Naive thymus-derived CD8-positive, alpha-beta T cell (primary cell): Measurements from ENCODE around the gene UBASH3B. TPM values are rescaled to one million over a fixed set of nuclear protein-coding genes. Genes with fewer than 3 reads are reported as not detected.
A peak's percentile ranks its signal among the peaks of the same experiment; 100 is the strongest.

ENCODE experiments used
- ATAC-seq, 2 donors: fragments of 150-1000 bp; cut with Tn5 transposase in 1 of 2; sonication (Bioruptor Pico), chemical (Tn5 transposase) in 1 of 2; 1 replicate in 1 of 2; 2 replicates in 1 of 2; pipeline ENCODE4 v1.10.0; 2021; ENCODE audit warnings: mild to moderate bottlenecking in 2 of 2, moderate library complexity in 2 of 2
- POLR2A ChIA-PET: fragments of 350-600 bp; sonication (Branson Sonifier 250); formaldehyde crosslinking; loops from one replicate; lab custom pipeline; 2021; ENCODE audit warnings: antibody characterized with exemption; lab: Charles Lee
- DNase-seq, 10 donors: peaks; one replicate each; pipeline versions ENCODE4 v3.0.0 to v3.0.0-alpha.2; 2020 to 2022
- H3K27ac Mint-ChIP-seq, 10 donors: one replicate each; pipeline ENCODE4 v1.8.0; 2020 to 2022; ENCODE audit warnings: mild to moderate bottlenecking in 10 of 10, mixed read lengths in 10 of 10, moderate library complexity in 4 of 10, inconsistent platforms in 1 of 10
- H3K27me3 Mint-ChIP-seq, 5 donors: one replicate each; pipeline ENCODE4 v1.8.0; 2021 to 2022; ENCODE audit warnings: mixed read lengths in 5 of 5
- H3K36me3 Mint-ChIP-seq, 3 donors: one replicate each; pipeline ENCODE4 v1.8.0; 2020 to 2022; ENCODE audit warnings: mixed read lengths in 3 of 3, mild to moderate bottlenecking in 2 of 3, inconsistent platforms in 1 of 3
- H3K4me1 Mint-ChIP-seq, 4 donors: one replicate each; pipeline ENCODE4 v1.8.0; 2021 to 2022; ENCODE audit warnings: mixed read lengths in 4 of 4
- H3K4me3 Mint-ChIP-seq, 10 donors: one replicate each; pipeline ENCODE4 v1.8.0; 2020 to 2022; ENCODE audit warnings: mild to moderate bottlenecking in 10 of 10, mixed read lengths in 10 of 10, moderate library complexity in 6 of 10, inconsistent platforms in 1 of 10
- H3K9me3 Mint-ChIP-seq, 9 donors: one replicate each; pipeline ENCODE4 v1.8.0; 2020 to 2022; ENCODE audit warnings: mixed read lengths in 9 of 9, mild to moderate bottlenecking in 3 of 9, inconsistent platforms in 1 of 9, moderate library complexity in 1 of 9
- polyA plus RNA-seq, 3 donors: library from polyadenylated mRNA; unstranded; fragments of 300-500 nt; fragmentation: Illumina TruSeq; gene quantifications; one replicate each; pipeline ENCODE4 v1.2.3, GENCODE V29; 2021
- total RNA-seq, 8 experiments: library from RNA in 2 of 8; stranded (reverse) in 2 of 8; gene quantifications; one replicate each; pipeline ENCODE4 v1.2.3 and lab custom pipeline; 2021 to 2026

UBASH3B gene
- total and polyA plus RNA-seq, 5 experiments from 2014 or later, result 6.8 to 35.2 (median 12.8) TPM

DNA sequence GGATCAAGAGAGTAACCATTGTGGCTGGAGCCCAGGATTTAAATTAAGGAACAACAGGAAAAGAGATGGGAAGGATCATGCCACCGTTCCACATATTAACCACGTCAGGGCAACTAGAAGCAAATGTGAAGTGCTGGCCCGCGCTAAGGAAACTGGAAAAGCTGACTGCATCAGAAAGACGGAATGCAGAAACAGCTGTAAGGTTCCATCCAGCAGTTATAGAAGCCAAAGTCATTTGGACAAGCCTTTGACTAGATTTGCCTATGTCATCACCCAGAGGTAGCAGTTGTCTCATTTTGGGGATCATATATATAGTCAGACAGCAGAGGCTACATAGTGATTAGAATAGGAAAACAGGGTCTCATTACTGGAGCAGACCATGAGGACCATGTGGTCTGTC, 139.8 kb downstream of the UBASH3B start:
- H3K4me3 Mint-ChIP-seq, result no peak overlapping the region
- ATAC-seq, result no peak
- H3K9me3 Mint-ChIP-seq, result no peaks in the 10 kb centered on the region
- POLR2A ChIA-PET, result interaction anchor here (0.6 to 4.2 kb wide), 3 partner anchors 48 to 125 kb away, joined by 3 to 24 read pairs (median 4); no protein-coding TSS in a partner anchor
- peak overlapping the region in 2 of 10 donors; percentile 1 to 2 for H3K27ac Mint-ChIP-seq
- H3K27me3 Mint-ChIP-seq, result no peaks in the 10 kb centered on the region
- no peak for DNase-seq
- H3K4me1 Mint-ChIP-seq, result peaks cover 0 to 8% (median 7%) of the 10 kb centered on the region in 4 donors
- H3K36me3 Mint-ChIP-seq, result peaks cover 5 to 86% (median 29%) of the 10 kb centered on the region in 3 donors

DNA sequence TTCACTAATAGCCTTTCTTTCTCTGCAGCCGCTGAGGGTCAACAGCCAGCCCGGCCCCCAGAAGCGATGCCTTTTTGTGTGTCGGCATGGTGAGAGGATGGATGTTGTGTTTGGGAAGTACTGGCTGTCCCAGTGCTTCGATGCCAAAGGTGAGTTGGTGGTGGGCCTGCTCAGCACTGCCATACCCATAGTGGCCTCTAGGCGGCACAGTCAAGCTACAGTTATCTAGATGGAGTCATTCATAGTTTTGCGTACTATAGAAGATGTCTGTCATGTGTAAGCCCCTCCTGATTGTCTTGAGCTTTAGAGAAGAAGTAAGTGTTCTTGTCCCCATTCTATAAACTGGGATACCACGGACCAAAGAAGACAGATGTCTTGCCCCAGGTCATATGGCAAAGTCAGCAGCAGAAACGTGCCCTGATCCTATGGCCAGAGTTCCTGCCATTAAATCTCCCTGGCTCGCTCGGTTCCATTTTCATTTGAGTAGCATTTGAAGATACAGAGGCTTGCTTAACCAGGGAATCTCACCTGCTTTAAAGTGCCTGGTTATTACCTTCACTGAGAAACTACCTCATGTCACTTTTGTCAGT, 140.7 kb downstream of the UBASH3B start:
- POLR2A ChIA-PET, result interaction anchor here (1.0 to 4.2 kb wide), 5 partner anchors 47 to 264 kb away, joined by 4 to 24 read pairs (median 5); no protein-coding TSS in a partner anchor
- Mint-ChIP-seq H3K4me1 (peaks cover 0 to 8% (median 7%) of the 10 kb centered on the region in 4 donors), H3K36me3 (peaks cover 5 to 87% (median 29%) of the 10 kb centered on the region in 3 donors), H3K27me3 (no peaks in the 10 kb centered on the region), H3K9me3 (no peaks in the 10 kb centered on the region), H3K27ac (peak overlapping the region in 5 of 10 donors; percentile 22 to 69 (median 40)), H3K4me3 (no peak overlapping the region)
- DNase-seq, result peak; percentile 53 to 85 (median 71)
- ATAC-seq, result peak; percentile 96 to 99

DNA sequence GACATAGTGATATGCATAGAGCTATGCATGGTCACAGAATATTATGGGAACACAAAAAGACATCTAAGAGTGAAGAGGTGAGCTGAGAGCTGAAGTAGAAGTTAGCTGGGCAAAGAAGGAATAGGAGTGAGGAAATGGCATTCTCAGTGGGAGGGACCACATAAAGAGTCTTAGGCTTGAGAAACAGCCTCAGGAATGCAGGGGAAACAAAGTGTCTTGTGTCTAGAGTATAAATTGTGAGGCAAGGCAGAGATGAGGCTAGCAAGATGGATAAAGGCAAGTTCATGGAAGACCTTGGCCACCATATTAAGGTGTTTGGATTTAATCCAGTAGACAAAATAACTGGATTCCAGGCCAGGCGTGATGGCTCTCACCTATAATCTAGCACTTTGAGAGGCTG, 142.1 kb downstream of the UBASH3B start:
- POLR2A ChIA-PET, result interaction anchor here (4.2 kb wide), 1 partner anchor 55 kb away, joined by 24 read pairs; no protein-coding TSS in a partner anchor
- ATAC-seq, result no peak
- DNase-seq, result no peak
- Mint-ChIP-seq H3K9me3 (no peaks in the 10 kb centered on the region), H3K27ac (peak overlapping the region in 1 of 10 donors; percentile 16), H3K4me3 (no peak overlapping the region), H3K36me3 (peaks cover 5 to 87% (median 32%) of the 10 kb centered on the region in 3 donors), H3K4me1 (peaks cover 4 to 10% (median 7%) of the 10 kb centered on the region in 4 donors), H3K27me3 (no peaks in the 10 kb centered on the region)

DNA sequence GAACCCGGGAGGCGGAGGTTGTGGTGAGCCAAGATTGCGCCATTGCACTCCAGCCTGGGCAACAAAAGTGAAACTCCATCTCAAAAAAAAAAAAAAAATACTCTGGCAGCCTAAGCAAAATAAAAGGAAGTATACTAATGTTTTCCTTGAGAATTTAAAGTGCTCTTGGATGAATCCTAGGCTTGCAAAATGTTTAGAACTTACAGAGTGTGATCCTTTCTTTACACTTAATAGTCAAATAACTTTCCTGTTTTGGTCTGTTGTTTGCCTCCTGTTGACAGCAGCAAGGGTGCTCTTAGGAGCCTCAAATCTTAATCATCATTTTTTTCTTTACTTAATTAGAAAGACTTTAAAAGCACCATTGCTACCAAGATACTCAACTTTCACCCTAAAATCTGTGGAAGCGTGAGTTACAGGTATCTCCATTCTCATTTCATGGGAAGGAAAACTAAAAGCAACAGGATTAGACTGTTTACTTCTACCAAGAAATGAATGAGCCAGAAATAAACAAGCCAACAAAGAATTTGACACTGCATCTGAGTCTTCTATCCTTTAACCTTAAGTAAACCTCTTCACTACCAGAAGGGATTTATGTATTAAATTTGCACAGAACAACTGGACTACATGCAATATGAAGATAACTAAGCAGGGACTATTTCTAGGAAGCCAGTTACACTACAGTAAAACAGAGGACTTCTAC, 144.0 kb downstream of the UBASH3B start:
- POLR2A ChIA-PET, result interaction anchor here (0.6 kb wide), 1 partner anchor 53 kb away, joined by 3 read pairs; no protein-coding TSS in a partner anchor
- Mint-ChIP-seq H3K27me3 (no peaks in the 10 kb centered on the region), H3K9me3 (no peaks in the 10 kb centered on the region), H3K4me1 (peaks cover 16 to 28% (median 21%) of the 10 kb centered on the region in 4 donors), H3K4me3 (no peak overlapping the region), H3K27ac (no peak overlapping the region), H3K36me3 (peaks cover 5 to 88% (median 34%) of the 10 kb centered on the region in 3 donors)
- no peak for ATAC-seq
- no peak for DNase-seq

DNA sequence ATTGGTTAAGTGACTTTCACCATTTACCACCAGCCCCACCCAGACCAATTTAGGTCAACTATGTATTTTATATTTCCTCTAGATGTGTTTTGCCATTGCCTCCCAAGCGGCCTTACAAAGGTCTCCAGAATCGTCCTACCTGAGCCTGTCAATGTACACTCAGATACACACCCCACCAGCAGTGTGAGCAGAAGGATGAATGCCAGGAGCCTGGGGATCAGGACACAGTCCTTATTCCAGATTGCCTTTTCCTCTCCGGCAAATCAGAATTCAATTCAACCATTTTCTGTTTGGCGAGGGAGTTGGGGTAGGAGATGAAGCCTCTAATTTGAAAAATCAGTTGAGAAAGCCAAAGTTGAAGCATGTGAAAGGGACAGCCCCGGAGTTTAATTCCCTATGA, 147.4 kb downstream of the UBASH3B start:
- peaks cover 14 to 37% (median 31%) of the 10 kb centered on the region in 4 donors for H3K4me1 Mint-ChIP-seq
- ATAC-seq, result no peak
- POLR2A ChIA-PET, result no interaction called here
- no peak for DNase-seq
- peak overlapping the region in 4 of 10 donors; percentile 24 to 82 (median 65) for H3K27ac Mint-ChIP-seq
- H3K9me3 Mint-ChIP-seq, result no peaks in the 10 kb centered on the region
- peak overlapping the region in 1 of 10 donors; percentile 1 for H3K4me3 Mint-ChIP-seq
- H3K36me3 Mint-ChIP-seq, result peaks cover 4 to 75% (median 20%) of the 10 kb centered on the region in 3 donors
- H3K27me3 Mint-ChIP-seq, result no peaks in the 10 kb centered on the region

DNA sequence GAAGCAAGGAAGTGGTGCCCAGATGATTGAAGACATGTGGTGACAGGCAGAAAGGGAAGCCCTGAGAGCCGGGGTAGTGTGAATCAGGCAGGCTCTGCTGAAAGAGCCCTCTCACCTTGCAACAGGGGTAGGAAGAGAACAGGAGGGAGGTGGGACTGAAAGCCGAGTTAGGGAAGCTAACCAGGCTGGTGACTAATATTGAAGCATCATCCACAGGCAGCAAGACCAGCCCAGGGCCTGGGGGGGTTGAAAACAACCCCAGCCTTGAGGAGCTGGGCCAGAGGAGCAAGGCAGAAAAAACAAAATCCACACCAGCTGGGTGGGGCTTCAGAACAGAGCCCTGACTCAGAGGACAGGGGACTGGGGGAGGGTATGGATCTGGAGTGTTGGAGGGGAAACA, 147.8 kb downstream of the UBASH3B start:
- Mint-ChIP-seq H3K27me3 (no peaks in the 10 kb centered on the region), H3K36me3 (peaks cover 4 to 75% (median 18%) of the 10 kb centered on the region in 3 donors), H3K4me1 (peaks cover 15 to 42% (median 35%) of the 10 kb centered on the region in 4 donors), H3K9me3 (no peaks in the 10 kb centered on the region), H3K27ac (peak overlapping the region in 9 of 10 donors; percentile 5 to 82 (median 29)), H3K4me3 (no peak overlapping the region)
- ATAC-seq, result no peak
- POLR2A ChIA-PET, result no interaction called here
- DNase-seq, result no peak

DNA sequence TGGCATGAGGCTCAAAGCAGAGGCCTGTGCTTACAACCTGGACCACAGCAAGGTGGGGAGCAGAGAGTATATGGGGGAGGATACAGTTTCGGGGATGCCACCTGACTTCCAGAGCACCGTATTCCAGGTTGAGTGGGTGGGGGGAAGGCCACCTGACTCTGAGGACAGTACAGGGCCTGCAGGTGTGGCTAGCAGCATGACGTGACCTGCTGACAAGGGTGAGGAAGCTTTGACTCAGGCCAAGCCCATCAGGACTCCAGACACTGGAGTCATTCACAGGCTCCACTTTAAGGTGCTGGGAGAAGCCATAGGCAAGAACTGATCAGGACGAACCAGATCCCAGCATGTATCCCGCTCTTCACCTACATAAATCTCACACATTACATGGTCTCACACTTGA, 148.2 kb downstream of the UBASH3B start:
- DNase-seq, result no peak
- Mint-ChIP-seq H3K36me3 (peaks cover 4 to 76% (median 20%) of the 10 kb centered on the region in 3 donors), H3K4me3 (no peak overlapping the region), H3K27me3 (no peaks in the 10 kb centered on the region), H3K4me1 (peaks cover 17 to 46% (median 39%) of the 10 kb centered on the region in 4 donors), H3K9me3 (no peaks in the 10 kb centered on the region), H3K27ac (peak overlapping the region in 9 of 10 donors; percentile 19 to 82 (median 64))
- POLR2A ChIA-PET, result no interaction called here
- ATAC-seq, result no peak

DNA sequence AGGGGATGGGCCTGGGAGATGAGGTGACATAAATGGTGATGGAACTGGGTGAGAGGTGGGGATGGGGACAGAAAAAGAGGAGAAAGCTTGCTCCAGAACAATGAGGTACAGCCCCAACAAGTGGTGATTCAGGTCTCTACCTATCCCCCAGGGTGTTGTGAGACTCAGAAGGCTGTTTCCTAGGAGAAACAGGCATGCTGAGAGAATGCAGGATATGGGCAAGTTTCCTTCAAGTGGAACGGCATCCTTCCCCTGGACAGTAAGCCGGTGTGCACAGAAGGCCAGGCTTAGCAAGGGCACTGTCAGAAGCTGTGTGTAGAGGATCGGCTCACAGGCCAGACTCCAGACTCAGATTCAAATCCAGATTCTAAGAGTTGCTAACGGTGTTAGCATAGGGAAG, 148.6 kb downstream of the UBASH3B start:
- no peaks in the 10 kb centered on the region for H3K27me3 Mint-ChIP-seq
- no peak overlapping the region for H3K4me3 Mint-ChIP-seq
- POLR2A ChIA-PET, result no interaction called here
- DNase-seq (no peak), ATAC-seq (no peak)
- H3K36me3 Mint-ChIP-seq, result peaks cover 4 to 76% (median 18%) of the 10 kb centered on the region in 3 donors
- peaks cover 17 to 50% (median 43%) of the 10 kb centered on the region in 4 donors for H3K4me1 Mint-ChIP-seq
- peak overlapping the region in 8 of 10 donors; percentile 55 to 86 (median 72) for H3K27ac Mint-ChIP-seq
- H3K9me3 Mint-ChIP-seq, result no peaks in the 10 kb centered on the region

DNA sequence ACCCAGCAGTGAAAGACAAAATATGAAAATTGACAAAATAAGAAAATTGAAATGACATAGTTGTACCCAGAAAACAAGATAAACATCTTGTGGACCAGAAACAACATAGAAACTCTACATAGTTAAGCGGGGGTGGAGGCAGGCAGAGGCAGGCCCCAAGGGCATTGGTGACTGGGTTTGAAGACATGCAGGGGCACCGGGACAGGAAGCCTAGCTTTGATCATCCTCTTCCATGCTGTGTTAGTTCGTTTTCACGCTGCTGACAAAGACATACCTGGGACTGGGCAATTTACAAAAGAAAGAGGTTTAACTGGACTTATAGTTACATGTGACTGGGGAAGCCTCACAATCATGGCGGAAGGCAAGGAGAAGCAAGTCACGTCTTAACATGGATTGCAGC, 149.3 kb downstream of the UBASH3B start:
- H3K36me3 Mint-ChIP-seq, result peaks cover 4 to 76% (median 17%) of the 10 kb centered on the region in 3 donors
- DNase-seq, result no peak
- H3K4me1 Mint-ChIP-seq, result peaks cover 17 to 55% (median 49%) of the 10 kb centered on the region in 4 donors
- POLR2A ChIA-PET, result no interaction called here
- peak overlapping the region in 9 of 10 donors; percentile 2 to 86 (median 45) for H3K27ac Mint-ChIP-seq
- H3K4me3 Mint-ChIP-seq, result peak overlapping the region in 3 of 10 donors; percentile 20 to 52 (median 23)
- ATAC-seq, result peak in 1 of 2 donors; percentile 44
- H3K9me3 Mint-ChIP-seq, result no peaks in the 10 kb centered on the region
- H3K27me3 Mint-ChIP-seq, result no peaks in the 10 kb centered on the region

DNA sequence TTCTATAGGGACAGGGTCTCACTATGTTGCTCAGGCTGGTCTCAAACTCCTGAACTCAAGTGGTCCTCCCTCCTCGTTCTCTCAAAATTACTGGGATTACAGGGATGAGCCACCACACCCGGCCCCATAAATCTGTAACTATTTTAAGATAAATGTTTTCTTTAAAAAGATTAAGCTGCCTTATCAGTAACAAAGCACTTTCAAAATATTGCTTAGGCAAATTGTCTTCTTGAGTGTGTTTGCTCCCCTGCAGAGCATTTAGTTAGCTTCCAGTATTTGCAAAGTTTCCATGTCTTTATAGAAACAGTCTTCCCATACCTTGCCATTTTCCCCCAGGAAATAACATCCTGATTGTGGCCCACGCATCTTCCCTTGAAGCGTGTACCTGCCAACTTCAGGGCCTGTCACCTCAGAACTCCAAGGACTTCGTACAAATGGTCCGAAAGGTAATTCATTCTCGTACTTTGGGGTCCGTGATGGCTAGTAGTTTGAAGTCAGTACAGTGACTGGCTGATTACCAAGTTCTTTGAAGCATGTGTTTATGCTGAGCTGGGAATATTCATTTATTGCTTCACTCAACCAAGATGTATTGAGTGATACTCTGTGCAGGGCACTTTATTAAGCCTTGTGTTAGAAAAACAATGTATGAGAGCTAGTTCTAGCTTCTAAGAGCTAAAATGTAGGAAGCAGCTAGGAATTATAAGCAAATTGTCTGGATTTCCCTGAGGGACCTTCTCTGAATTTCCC, 152.4 kb downstream of the UBASH3B start:
- ATAC-seq (no peak), DNase-seq (no peak)
- H3K27me3 Mint-ChIP-seq, result no peaks in the 10 kb centered on the region
- peak overlapping the region in 6 of 10 donors; percentile 11 to 52 (median 36) for H3K4me3 Mint-ChIP-seq
- H3K36me3 Mint-ChIP-seq, result peaks cover 4 to 60% (median 19%) of the 10 kb centered on the region in 3 donors
- H3K4me1 Mint-ChIP-seq, result peaks cover 22 to 80% (median 72%) of the 10 kb centered on the region in 4 donors
- H3K9me3 Mint-ChIP-seq, result no peaks in the 10 kb centered on the region
- H3K27ac Mint-ChIP-seq, result peak overlapping the region; percentile 26 to 91 (median 80)
- POLR2A ChIA-PET, result interaction anchor here (1.1 to 1.3 kb wide), 2 partner anchors 35 to 44 kb away, joined by 3 to 4 read pairs; no protein-coding TSS in a partner anchor

DNA sequence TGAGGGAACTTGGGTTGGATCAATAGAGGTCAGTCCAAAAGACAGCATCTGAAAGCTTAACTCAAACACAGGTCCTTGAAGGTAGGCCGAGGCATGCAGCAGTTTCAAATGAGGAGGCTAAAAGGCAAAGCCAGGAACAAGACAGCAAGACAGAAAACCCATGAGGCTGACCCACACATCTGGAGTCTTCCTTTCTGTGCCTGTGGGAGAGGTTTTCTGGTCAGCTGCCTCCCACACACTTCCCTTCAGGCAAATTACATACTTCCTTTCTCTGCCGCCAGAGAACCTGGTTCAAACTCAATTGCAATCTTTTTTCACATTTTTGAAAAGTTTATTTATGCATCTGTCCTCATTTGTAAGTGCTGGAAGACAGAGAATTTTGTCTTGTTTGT, 153.0 kb downstream of the UBASH3B start:
- Mint-ChIP-seq H3K27me3 (no peaks in the 10 kb centered on the region), H3K4me1 (peaks cover 20 to 82% (median 72%) of the 10 kb centered on the region in 4 donors), H3K4me3 (peak overlapping the region in 8 of 10 donors; percentile 25 to 79 (median 39)), H3K9me3 (no peaks in the 10 kb centered on the region), H3K27ac (peak overlapping the region; percentile 14 to 91 (median 80)), H3K36me3 (peaks cover 4 to 54% (median 19%) of the 10 kb centered on the region in 3 donors)
- DNase-seq, result no peak
- POLR2A ChIA-PET, result interaction anchor here (1.3 to 2.0 kb wide), 2 partner anchors 30 to 35 kb away, joined by 3 to 4 read pairs; partner anchors contain the start of gene CRTAM
- no peak for ATAC-seq

DNA sequence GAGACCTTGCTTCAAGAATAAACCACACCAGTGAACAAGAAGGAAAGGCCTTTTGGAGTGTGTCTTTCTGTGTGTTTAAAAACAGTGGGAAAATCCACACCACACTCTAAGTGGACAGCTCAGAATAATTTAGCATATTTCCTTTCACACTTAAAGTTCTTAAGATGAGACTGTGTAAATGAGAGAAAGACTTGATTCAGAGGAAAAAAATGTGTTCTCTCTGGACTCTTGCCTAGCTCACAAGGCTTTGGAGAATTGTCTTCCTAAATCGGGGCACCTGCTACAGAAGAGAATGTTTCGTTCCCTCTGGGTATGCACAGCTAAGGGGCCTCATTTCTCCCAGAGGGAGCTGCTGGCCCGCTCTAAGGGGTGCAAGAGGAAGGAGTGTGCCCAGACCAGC, 154.3 kb downstream of the UBASH3B start:
- no peaks in the 10 kb centered on the region for H3K9me3 Mint-ChIP-seq
- peaks cover 4 to 47% (median 19%) of the 10 kb centered on the region in 3 donors for H3K36me3 Mint-ChIP-seq
- POLR2A ChIA-PET, result interaction anchor here (0.7 to 2.0 kb wide), 3 partner anchors 28 to 154 kb away, joined by 3 to 4 read pairs (median 3); partner anchors contain the start of gene CRTAM
- no peak overlapping the region for H3K4me3 Mint-ChIP-seq
- H3K27me3 Mint-ChIP-seq, result no peaks in the 10 kb centered on the region
- peak overlapping the region in 4 of 10 donors; percentile 21 to 88 (median 56) for H3K27ac Mint-ChIP-seq
- ATAC-seq, result no peak
- DNase-seq, result no peak
- peaks cover 15 to 81% (median 69%) of the 10 kb centered on the region in 4 donors for H3K4me1 Mint-ChIP-seq
